NCI-H2081 treated with DMSO at 0.1 percent for 48 hours (cell line): Measurements from ENCODE around the gene XDH.

Experiments
- DNase-seq: peaks from one replicate; lab custom pipeline; 2025; lab: John Stamatoyannopoulos, UW

The XDH gene

DNA sequence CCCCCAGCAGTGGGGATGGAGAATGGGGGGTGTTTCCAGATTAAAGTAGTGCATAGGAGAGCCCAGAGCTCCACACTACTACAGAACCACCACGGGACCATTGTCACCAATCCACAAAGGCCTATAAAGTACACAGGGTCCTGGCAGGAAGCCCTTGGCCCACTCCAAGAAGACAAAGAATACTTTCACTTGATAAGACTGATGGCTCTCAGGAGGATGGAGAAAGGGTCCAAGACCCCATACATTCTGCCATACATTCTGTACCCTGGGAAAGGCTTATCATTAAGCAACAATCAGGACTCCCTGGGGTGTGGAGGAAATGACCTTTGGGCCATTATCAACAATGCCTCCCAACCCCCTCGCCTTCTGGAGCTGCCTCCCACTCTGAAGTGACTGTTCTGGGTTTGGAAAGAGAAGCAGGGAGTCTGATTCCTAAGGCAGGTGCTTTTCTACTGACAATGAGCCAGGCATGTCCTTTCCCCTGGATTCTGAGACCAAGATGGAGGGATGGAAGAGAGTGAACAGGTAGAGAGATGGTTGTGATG is 85.4 kb downstream of the XDH start:
- DNase-seq: no peak

DNA sequence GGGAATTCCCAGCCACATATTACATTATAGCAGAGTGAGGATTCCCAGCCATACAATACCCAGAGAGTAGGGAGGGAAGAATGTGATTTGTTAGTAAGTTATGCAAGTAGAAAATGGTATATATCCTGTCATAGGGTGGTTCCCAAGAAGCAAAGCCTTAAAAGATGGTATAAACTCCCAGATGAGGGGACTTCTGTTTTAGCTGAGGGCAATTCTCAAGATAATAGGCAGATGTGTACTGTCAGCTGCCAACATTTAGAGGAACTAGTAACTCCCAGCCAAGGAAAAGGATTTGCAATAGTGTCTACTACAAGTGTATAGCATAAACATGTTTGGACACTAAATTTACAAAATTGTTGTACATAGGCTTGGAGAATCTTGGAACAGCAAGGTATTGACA is 86.5 kb downstream of the XDH start:
- no peak for DNase-seq

DNA sequence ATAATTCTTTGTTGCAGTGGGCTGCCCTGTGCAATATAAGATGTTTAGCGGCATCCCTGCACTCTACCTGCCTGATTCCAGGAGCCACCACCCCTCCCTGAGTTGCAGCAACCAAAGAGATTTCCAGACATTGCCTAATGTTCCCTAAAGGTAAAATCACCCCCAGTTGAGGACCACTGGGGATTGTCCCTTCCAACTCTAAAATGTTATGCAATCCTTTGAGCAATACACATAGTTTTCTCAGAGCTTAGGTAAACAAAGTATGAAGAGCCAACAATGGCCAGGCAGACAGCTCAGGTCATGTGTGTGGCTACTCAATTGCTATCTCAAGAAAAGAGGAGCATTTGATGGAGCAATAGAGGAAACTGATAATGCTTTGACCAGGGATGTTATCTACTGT is 87.0 kb downstream of the XDH start:
- DNase-seq: no peak

DNA sequence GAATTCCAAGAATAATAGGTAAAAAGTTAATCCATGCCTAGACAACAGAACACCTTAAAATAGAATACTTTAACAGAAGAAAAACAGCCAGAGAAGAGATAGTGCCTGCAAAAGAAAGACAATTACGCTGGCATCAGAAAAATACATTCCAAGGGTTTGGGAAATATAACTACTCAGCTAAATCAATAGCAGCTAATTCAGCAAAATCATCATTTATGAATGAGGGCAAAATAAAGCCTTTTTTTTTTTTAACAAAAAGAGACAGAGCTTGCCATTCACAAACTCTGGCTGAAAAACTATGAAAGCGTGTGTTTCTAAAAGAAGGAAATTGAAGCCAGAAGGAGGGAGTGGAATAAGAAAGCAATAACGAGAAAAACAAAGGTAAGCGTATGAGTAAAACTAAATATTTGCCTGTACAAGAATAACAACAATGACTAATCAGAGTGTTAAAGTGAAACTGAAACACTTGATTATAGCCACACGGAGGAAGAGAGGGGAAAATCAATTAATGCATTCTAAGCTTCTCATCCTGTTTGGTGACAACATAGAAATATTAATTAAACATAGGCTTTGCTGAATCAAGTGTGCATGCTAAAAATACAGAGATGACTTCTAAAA is 90.4 kb downstream of the XDH start:
- no peak for DNase-seq

DNA sequence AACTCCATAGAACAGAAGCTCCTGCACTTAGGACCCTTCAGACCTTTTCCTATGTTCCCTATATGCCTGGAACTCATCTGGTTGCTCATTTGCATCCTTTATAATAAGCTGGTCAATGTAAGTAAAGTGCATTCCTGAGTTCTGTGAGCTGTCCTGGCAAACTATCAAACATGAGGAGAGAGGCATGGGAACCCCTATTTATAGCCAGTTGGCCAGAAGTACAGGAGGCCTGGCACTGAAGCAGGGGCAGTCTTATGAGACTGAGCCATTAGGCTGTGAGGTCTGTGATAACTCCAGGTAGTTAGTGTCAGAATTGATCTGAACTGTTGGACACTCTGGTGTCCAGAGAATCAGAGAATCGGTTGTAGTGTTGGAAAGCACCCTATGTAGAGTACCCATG is 92.2 kb downstream of the XDH start:
- no peak for DNase-seq

DNA sequence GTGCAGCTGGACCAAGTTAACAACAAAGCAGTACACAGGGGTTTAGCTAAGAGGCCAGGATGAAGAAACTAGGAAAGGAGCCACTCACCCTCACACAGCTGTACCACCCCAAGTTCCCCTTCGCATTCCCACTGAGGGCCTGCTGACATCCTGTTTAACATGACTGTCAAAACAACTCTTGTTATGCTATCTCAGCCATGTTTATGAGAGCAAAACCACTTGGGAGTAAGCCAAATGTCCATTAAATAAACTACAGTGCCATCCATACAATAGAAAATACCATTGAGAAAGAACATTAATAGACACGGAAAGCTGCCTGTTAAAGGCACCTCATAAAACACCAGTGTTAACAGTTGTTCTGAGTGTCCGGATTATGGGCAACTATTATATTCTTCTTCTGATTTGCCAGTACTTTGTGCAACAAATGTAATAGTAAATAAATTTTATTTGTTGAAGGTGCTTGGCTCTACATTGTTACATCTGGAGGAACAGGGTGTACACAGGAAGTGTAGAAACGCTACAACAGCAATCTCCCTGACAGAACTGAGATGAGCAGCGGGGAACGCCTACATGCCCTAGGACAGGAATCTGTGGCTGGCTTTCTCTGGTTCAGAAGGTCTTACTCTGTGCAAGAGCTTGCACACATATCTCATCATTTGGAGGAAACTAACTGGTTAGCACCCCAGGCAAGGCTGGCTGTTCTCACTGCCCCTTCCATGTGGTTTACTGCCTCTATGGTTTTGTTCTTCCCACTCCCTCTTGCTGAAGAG is 95.0 kb downstream of the XDH start:
- no peak for DNase-seq

DNA sequence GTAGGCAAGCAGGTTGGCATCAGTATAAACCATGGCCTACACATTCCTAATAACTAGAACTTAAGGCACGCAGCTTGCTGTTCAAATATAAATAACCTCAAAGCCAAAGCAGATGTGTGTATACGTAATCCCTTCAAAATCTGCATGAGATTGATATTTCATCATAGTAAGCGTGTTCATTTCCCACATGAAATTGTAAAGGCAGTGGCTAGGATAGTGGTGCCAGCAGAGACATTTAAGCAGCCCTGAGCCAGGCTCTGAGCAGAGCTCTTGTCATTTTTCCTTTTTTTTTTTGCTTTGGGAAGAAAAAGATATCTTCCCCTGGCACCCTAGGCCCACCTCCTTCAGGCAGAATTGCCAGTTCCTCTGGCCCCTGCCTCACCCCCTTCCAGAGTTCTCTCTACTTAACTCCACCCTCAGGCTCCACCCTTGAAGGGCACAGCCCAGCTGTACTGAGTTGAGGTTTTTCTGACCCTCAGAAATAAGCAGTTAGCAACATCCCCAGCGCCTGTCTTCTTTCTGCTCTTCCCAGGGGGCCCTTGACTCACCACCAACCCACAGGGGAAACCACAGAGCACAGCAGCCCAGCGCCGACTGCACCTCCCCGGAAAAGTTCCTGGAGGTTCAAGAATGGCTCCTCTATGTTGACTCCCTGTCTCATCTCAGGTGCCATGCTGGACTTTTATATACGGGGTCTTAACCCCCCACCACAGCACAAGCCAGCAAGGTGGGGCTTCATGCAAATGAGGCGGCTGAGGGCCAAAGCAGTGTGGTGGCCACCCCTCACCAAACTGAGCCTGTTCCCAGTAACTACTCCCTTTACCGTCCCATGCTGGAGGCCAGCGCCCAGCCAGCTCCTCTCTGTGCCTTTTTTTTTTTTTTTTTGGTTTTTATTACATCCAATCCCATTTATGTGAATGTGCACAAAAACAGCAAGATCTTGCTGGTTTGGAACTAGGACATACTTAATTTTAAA is 95.9 kb downstream of the XDH start:
- no peak for DNase-seq

DNA sequence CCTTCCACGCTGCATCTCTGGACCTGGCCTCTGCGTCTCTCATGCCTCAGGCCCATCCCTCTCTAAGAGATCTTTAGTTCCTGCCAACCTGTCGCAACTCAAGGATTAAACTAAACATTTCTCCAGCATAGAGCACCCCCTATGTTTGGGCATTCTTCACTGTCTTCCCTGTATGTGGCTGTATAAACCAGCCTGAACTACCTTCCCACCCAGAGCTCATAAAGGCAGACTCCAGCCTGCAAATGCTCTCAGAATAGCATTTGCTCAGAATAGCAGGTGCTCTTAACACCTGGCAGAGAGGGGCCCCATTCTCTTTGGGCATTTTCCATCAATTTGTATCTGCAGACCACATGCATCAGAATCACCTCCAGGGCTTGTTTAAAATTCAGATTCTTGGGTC is 97.1 kb downstream of the XDH start:
- DNase-seq: no peak

DNA sequence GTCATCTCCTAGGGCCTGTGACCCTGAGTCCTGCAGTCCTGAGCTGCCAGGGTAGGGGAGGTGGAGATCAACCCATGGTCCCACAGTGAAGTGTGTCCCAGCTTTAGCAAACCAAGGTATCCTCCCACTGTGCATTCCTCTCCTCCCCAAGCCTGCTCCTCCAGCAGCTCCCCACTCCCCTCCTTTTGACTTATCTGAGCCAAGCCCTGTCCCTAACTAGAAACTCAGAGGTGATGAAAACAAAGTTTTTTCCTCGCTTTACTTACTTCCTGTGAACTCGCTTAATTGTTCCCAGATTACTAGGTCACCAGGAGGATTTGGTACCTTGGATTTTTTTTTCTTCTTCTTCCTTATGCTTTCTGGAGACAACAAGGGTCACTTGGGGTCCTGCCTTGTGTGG is 99.8 kb downstream of the XDH start:
- DNase-seq: no peak

DNA sequence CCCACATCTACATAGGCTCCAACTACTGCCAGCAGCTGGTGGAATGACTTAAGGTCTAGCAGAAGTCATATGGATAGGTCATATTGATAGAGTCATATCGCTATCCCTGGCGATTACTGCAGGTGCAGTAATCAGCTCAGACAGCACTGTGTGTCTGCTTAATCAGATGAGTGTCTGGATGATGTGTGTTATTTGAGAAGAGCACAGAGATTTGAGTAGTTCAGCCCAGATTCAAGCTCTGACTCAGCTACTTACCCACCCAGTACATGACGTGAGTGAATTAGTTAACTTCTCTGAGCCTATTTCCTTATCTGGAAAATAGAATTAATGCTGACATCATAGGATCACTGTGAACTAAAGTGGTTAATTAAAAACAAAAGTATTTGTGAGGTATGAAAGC is 101.6 kb downstream of the XDH start:
- DNase-seq: no peak

DNA sequence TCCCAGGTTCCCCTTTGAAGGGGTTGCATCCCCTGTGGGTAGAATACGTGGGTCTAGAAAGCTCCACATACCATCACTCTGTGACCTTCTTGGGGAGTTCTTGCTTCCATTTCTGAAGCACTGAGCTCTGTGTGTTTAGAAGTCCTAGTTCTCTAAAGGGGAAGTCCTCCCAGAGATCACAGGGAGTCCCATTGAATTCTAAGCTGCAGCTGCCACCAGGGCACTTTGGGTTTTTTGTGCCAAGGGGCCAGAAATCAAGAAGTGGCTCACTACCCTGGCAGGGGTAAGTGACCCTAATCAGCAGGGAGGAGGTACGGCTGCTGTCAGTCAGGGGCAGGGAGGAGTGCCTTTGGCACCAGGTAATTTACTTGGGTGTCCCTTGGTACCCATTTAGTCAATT is 109.7 kb downstream of the XDH start:
- DNase-seq: no peak

DNA sequence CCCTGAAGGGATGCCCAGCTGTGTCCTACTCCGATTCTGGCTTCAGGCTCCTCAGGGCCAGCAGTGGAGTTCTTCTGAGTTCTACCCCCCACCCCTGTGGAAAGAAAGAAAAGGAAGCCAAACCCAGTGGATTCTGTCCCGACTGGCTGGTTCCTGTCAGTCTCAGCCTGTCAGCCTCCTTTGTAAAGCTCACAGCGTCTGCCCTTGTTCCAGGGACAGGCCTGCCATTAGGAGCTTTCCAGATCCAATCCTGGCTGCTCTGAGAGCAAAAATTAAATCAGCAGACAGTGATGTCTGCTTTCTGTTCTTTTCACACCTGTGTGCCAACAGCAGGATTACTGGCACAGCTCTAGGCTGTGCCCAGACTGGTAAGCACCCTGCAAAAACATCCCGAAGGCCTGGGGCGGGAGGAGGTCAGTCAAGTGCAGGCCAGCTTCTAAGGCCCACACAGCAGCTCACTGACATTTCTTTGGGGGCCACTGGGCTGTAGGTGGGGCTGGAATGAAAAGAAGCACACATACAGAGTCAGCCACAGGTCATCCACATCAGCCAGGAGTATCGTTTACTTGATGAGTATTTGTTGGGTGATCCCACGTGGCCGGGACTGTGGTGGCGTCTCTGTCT is 111.5 kb downstream of the XDH start:
- no peak for DNase-seq

DNA sequence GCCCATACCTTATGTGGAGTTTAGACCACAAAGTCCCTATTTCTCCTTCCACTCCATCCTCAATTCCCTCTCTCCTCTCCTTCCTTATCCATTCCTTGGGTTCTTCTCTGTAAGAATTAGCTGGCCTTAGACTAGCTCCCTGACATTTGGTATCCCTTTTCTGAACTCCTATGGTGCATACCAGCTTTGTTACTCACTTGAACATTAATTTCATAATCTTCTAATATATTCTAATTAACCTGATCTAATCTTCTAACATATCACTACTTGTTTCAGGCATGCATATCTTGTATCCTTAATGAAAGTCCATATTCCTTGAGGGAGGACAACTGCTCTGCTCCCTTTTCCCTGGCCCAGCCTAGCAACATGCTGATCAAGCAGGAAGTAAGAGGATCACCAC is 114.2 kb downstream of the XDH start:
- DNase-seq: no peak

DNA sequence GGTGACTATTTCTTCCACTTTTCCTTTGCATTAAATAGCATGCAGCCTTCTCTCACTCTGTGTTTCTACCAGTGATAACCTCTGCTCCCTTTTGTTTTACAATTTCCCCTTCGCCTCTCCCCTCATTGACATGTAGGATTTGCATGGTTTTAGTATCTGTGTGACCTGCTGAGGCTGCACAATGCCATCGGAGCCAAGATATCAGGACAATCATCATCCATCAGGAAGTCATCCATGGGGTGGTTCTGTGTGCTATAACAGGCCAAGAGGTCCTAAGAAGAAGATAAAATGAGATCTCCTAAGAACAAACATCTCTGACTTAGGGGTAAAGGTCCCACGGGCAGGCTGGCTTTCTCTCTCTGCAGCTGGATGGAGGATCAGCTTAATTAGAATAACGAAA is 115.0 kb downstream of the XDH start:
- no peak for DNase-seq

DNA sequence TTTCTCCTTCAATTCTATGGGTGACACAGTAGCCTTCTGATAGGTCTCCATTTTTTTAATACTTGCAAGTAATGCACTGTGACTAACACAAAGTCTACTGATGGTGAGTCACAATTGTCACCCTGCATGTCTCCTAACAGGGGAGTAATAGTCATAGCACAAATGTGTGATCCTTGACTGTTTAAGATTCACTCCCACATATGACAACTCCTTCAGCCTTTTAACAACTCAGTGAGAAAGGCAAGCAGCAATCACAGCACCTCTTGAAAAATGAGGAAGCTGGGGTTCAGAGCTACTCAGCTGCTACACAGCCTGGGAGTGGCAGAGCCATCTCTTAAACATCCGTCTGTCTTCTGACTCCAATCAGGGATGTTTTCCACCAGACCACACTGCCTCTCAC is 116.8 kb downstream of the XDH start:
- DNase-seq: no peak

DNA sequence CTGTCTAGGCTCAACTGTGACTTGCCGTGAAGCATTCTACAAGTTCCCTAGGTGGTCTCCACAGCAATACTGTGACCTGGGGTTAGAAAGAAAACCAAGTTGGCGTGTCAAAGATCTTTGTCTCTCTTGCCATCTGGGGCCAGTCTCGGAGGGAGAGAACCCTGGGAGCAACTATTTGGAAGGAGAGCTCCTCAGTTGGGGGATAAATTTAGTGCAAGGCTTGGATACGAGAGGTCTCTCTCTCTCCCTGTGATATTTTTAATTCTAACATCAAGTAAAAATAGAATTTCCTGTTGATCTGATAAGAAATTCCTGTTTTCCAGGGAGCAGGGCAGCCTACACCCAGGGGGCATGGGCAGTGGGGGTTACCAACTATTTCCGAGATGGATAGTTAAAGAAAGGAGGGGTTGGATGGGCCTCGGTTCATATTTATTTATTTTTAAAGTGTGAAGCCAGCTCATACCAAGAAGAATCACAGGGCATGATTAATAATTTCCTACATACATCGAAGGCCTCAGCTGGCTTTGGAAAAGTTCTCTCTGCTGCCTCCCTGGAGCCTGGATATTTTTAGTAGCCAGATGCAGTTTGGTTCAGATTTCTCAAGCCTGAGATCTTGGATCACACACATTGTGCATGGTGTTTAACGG is 117.8 kb downstream of the XDH start:
- no peak for DNase-seq

DNA sequence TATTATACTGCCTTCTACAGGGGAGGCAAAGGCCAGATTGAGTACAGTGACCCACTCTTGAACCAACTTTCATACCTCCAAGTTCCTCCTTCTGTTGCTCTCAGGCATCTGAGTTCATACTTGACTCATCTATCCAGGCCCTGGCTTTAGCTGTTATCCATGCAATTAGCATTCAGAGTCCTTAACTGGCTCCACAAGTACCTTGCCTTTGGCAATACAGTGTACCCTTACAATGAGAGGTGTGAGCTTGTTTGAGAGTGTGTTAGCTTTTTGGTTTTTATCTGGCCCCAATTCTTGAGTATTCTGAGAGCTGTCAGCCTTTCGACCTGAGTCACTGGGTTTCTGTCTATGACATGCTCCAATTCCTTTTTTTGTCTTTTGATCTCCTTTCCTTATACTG is 120.3 kb downstream of the XDH start:
- DNase-seq: no peak

DNA sequence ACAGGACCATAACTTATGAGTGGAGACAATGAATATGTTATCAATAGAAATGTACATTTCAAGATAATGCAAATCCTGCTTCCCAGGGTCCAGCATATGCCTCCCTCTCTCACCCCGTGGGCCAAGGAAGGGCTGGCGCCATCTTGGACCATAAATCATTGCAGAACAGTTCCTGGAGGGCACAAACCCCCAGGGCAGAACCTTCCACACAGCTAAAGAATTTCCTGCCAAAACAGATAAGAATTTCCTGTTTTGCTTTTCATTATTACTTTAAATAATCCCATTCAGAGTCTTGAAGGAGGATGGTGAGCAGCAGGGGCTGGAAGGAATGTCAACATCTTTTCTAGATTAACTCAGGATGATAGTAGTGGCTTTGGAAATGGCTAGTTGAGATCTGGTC is 126.9 kb downstream of the XDH start:
- DNase-seq: no peak

DNA sequence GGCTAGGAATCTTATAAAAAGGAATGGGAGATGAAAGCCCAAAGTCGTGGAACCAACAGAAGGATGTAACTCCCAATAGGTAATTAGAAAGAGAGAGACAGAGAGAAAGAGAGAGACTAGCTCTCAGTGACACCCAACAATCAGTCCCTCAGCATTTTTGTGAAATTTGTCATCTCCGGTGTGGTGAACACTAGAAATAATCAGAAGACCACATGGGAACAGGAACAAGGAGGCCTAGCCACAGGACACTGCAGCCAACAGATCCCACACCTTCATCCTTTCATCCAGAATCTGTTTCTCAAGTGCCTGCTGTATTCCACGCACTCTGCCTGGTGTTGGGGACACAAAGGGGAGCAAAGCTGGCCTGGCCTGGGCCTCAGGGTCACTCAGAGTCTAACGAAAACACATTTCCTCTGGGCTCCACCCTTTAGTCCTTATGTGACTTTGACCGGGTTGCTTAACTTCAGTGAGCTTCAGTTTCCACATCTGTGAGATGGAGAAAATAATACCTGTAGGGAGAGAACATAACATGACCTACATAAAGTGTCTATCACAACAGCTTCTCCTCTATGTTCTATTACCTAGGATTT is 127.5 kb downstream of the XDH start:
- no peak for DNase-seq

DNA sequence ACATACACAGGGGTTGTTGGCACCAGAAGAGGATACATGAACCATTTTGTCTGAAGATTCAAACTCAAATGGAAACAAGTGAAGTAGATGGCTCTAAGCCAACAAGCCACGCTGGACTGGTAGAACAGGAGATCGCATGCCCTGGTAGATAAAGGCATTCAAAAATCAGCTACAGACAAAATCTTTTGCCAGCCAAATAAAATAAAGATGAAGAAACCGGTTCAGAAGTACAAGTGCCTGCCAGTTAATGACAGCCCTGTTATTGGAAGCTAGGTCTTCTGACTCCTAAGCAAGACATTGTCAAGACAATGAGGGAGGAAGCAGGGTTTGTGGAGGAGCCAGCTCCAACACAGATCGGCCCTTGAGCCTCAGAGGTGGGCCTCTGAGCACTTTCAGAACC is 128.3 kb downstream of the XDH start:
- DNase-seq: no peak
